IMR-90 (cell line): ENCODE results near the gene SLC29A2. TPM values are rescaled to one million over a fixed set of nuclear protein-coding genes. Genes with fewer than 3 reads are reported as not detected.

Source experiments
- ATAC-seq: fragments of 200-7000 bp; cut with Tn5 transposase; 2 replicates; pipeline ENCODE4 v1.9.1; 2020; ENCODE audit warnings: low read depth, mild to moderate bottlenecking, moderate library complexity
- BruUV-seq: library from RNA; stranded (reverse); fragments of 400-500 nt; replicated peaks from 2 replicates; lab custom pipeline; 2021; lab: Mats Ljungman, UMichigan
- CTCF ChIA-PET: fragments of 300-600 bp; formaldehyde crosslinking; extraction: SDS; loops from one replicate; lab custom pipeline; 2021; ENCODE audit warnings: antibody characterized with exemption; lab: Yijun Ruan, JAX
- POLR2A ChIA-PET: fragments of 300-600 bp; sonication (Branson Sonifier 250); formaldehyde crosslinking; loops from one replicate; lab custom pipeline; 2022; ENCODE audit warnings: antibody characterized with exemption; ENCODE audit not compliant: unreplicated experiment; lab: Charles Lee
- DNase-seq: peaks from one replicate; pipeline ENCODE4 v3.0.0; 2013
- H2AFZ ChIP-seq: replicated peaks from 2 replicates; pipeline ENCODE3; 2013; ENCODE audit warnings: low read length, mild to moderate bottlenecking; ENCODE audit not compliant: poor library complexity
- H2AK5ac ChIP-seq: 2 replicates; pipeline ENCODE4 v1.6.1; 2013; ENCODE audit warnings: low read depth, low read length, inconsistent platforms
- H2AK9ac ChIP-seq: replicated peaks from 2 replicates; pipeline ENCODE3; 2013; ENCODE audit warnings: mild to moderate bottlenecking, low read depth, low read length, moderate library complexity; ENCODE audit not compliant: poor library complexity
- H2BK120ac ChIP-seq: 2 replicates; pipeline ENCODE4 v1.6.1; 2013; ENCODE audit warnings: low read depth, low read length, inconsistent platforms
- H2BK15ac ChIP-seq: 3 replicates; pipeline ENCODE4 v1.6.1; 2013; ENCODE audit warnings: low read depth, low read length, inconsistent platforms
- H2BK20ac ChIP-seq: 2 replicates; pipeline ENCODE4 v1.6.1; 2013; ENCODE audit warnings: low read depth, mild to moderate bottlenecking, inconsistent platforms, low read length, moderate library complexity
- H2BK5ac ChIP-seq: 2 replicates; pipeline ENCODE4 v1.6.1; 2013; ENCODE audit warnings: mild to moderate bottlenecking, low read depth, low read length, inconsistent platforms; ENCODE audit not compliant: poor library complexity, severe bottlenecking
- H3K14ac ChIP-seq: replicated peaks from 2 replicates; pipeline ENCODE4 v1.6.1; 2013; ENCODE audit warnings: low read depth, low read length, inconsistent platforms
- H3K18ac ChIP-seq: 2 replicates; pipeline ENCODE4 v1.6.1; 2013; ENCODE audit warnings: low read depth, low read length, control low read depth
- H3K23ac ChIP-seq: 2 replicates; pipeline ENCODE4 v1.6.1; 2013; ENCODE audit warnings: low read depth, low read length, inconsistent platforms
- H3K27ac ChIP-seq: 2 replicates; pipeline ENCODE4 v1.5.1; 2013; ENCODE audit warnings: mild to moderate bottlenecking, control low read depth, low read length; ENCODE audit not compliant: insufficient read depth
- H3K27me3 ChIP-seq: 2 replicates; pipeline ENCODE4 v1.6.1; 2013; ENCODE audit warnings: low read length; ENCODE audit not compliant: control insufficient read depth, insufficient read depth
- H3K36me3 ChIP-seq: 2 replicates; pipeline ENCODE4 v1.6.1; 2013; ENCODE audit warnings: low read length, mixed read lengths; ENCODE audit not compliant: control insufficient read depth, insufficient read depth
- H3K4ac ChIP-seq: 2 replicates; pipeline ENCODE4 v1.6.1; 2013; ENCODE audit warnings: low read depth, low read length, inconsistent platforms
- H3K4me1 ChIP-seq: 2 replicates; pipeline ENCODE4 v1.6.1; 2013; ENCODE audit warnings: low read length, mixed read lengths; ENCODE audit not compliant: control insufficient read depth, insufficient read depth
- H3K4me2 ChIP-seq: 2 replicates; pipeline ENCODE4 v1.6.1; 2013; ENCODE audit warnings: low read depth, mild to moderate bottlenecking, control low read depth, low read length, moderate library complexity
- H3K4me3 ChIP-seq: 2 replicates; pipeline ENCODE4 v1.5.1; 2013; ENCODE audit warnings: low read depth, mild to moderate bottlenecking, control low read depth, low read length, moderate library complexity; ENCODE audit not compliant: insufficient read depth
- H3K56ac ChIP-seq: 2 replicates; pipeline ENCODE4 v1.6.1; 2013; ENCODE audit warnings: low read length, inconsistent platforms; ENCODE audit not compliant: insufficient read depth; ENCODE audit errors: extremely low read depth
- H3K79me1 ChIP-seq, 2 experiments: 2 replicates each; pipeline ENCODE4 v1.6.1; 2013; ENCODE audit warnings: low read length in 2 of 2, inconsistent platforms in 1 of 2, low read depth in 1 of 2
- H3K9ac ChIP-seq: 2 replicates; pipeline ENCODE4 v1.6.1; 2013; ENCODE audit warnings: low read depth, low read length, control low read depth
- H3K9me1 ChIP-seq: 2 replicates; pipeline ENCODE4 v1.6.1; 2013; ENCODE audit warnings: low read length, inconsistent platforms; ENCODE audit not compliant: insufficient read depth
- H3K9me3 ChIP-seq: 2 replicates; pipeline ENCODE4 v1.6.1; 2013; ENCODE audit warnings: low read length; ENCODE audit not compliant: control insufficient read depth, insufficient read depth
- H4K20me1 ChIP-seq: 2 replicates; pipeline ENCODE4 v1.6.1; 2013; ENCODE audit warnings: low read length, inconsistent platforms; ENCODE audit not compliant: insufficient read depth
- H4K5ac ChIP-seq: 2 replicates; pipeline ENCODE4 v1.6.1; 2013; ENCODE audit warnings: mild to moderate bottlenecking, low read depth, low read length, control low read depth
- H4K8ac ChIP-seq, 2 experiments: 2 replicates each; pipeline ENCODE4 v1.6.1; 2013; ENCODE audit warnings: low read depth in 2 of 2, low read length in 2 of 2, control low read depth in 1 of 2, inconsistent platforms in 1 of 2
- H4K91ac ChIP-seq: 2 replicates; pipeline ENCODE4 v1.6.1; 2013; ENCODE audit warnings: low read depth, low read length, inconsistent platforms; ENCODE audit not compliant: insufficient read depth
- CEBPB ChIP-seq: IDR thresholded peaks from 2 replicates; pipeline ENCODE4 v1.6.1; 2012; ENCODE audit warnings: low read depth, low read length, improper control_type of control experiment
- CHD1 ChIP-seq: IDR thresholded peaks from 2 replicates; pipeline ENCODE4 v1.6.1; 2012; ENCODE audit warnings: low read depth, low read length, improper control_type of control experiment
- FOS ChIP-seq: fragments of 150-350 bp; IDR thresholded peaks from 2 replicates; pipeline ENCODE4 v1.6.1; 2016; ENCODE audit warnings: low read depth, low read length
- MAZ ChIP-seq: IDR thresholded peaks from 2 replicates; pipeline ENCODE4 v1.6.1; 2012; ENCODE audit warnings: low read depth, mild to moderate bottlenecking, low read length, improper control_type of control experiment, moderate library complexity, borderline replicate concordance
- NFE2L2 ChIP-seq: fragments of 150-350 bp; IDR thresholded peaks from 2 replicates; pipeline ENCODE4 v1.6.1; 2016; ENCODE audit warnings: low read depth, mild to moderate bottlenecking, low read length
- POLR2A ChIP-seq: IDR thresholded peaks from 2 replicates; pipeline ENCODE4 v1.6.1; 2012; ENCODE audit warnings: mild to moderate bottlenecking, low read depth, low read length
- RAD21 ChIP-seq: IDR thresholded peaks from 2 replicates; pipeline ENCODE4 v1.6.1; 2012; ENCODE audit warnings: low read length, improper control_type of control experiment
- RCOR1 ChIP-seq: IDR thresholded peaks from 2 replicates; pipeline ENCODE4 v1.6.1; 2012; ENCODE audit warnings: mild to moderate bottlenecking, low read length, improper control_type of control experiment; ENCODE audit not compliant: insufficient replicate concordance
- SMC3 ChIP-seq: fragments of 150-350 bp; IDR thresholded peaks from 2 replicates; pipeline ENCODE4 v1.6.1; 2016; ENCODE audit warnings: low read depth, mild to moderate bottlenecking, antibody characterized with exemption, low read length, moderate library complexity
- WGBS, 2 experiments: methylation state at CpG; one replicate each; pipeline versions ENCODE4 v1.1.5 to v1.1.7; 2013; ENCODE audit warnings: missing lambda C conversion rate in 2 of 2; ENCODE audit not compliant: insufficient read length in 1 of 2; ENCODE audit errors: extremely low coverage in 2 of 2; 5-methylcytosine and 5-hydroxymethylcytosine counted together
- dilution Hi-C: fragments of 300-500 bp; cut with HindIII; formaldehyde crosslinking; loops from one replicate; pipeline ENCODE4 v1.14.3; 2018; ENCODE audit warnings: low sequenced_read_pairs; ENCODE audit not compliant: unreplicated experiment
- in situ Hi-C: fragments of 300-500 bp; cut with MboI; formaldehyde crosslinking; loops from 3 replicates; pipeline ENCODE4 v1.14.3; 2019; ENCODE audit warnings: low sequenced_read_pairs, inconsistent platforms, mixed read lengths
- intact Hi-C: fragments of 100-400 bp; cut with micrococcal nuclease; formaldehyde crosslinking; loops from 2 replicates; pipeline ENCODE4 v1.10.0; 2022
- polyA plus RNA-seq, 3 experiments: library from polyadenylated mRNA; depleted of rRNA; stranded (reverse); fragments of >200 nt; gene quantifications; 2 replicates each; pipeline ENCODE4 v1.2.3, GENCODE V29; 2012; ENCODE audit warnings: low replicate concordance in 1 of 3
- total RNA-seq: library from RNA; depleted of rRNA; stranded (reverse); fragments of >200 nt; gene quantifications from 2 replicates; pipeline ENCODE4 v1.2.3, GENCODE V29; 2012
- TF ChIP-seq, protein P1 (sequence below): fragments of 150-350 bp; IDR thresholded peaks from 2 replicates; pipeline ENCODE4 v1.6.1; 2017; ENCODE audit warnings: mild to moderate bottlenecking, antibody characterized with exemption, low read length, low read depth
- TF ChIP-seq, protein P2 (sequence below): conservative IDR thresholded peaks from 2 replicates; pipeline ENCODE4 v1.5.1; 2012; ENCODE audit warnings: mild to moderate bottlenecking, low read depth, low read length, improper control_type of control experiment
- TF ChIP-seq, protein P3 (sequence below): fragments of 150-350 bp; IDR thresholded peaks from 2 replicates; pipeline ENCODE4 v1.6.1; 2016; ENCODE audit warnings: low read depth, mild to moderate bottlenecking, low read length, moderate library complexity, borderline replicate concordance

The SLC29A2 gene
- total and polyA plus RNA-seq, 2 of the 4 experiments (the other 2 are of a cell fraction) = under 0.01 to 1.2 TPM

DNA sequence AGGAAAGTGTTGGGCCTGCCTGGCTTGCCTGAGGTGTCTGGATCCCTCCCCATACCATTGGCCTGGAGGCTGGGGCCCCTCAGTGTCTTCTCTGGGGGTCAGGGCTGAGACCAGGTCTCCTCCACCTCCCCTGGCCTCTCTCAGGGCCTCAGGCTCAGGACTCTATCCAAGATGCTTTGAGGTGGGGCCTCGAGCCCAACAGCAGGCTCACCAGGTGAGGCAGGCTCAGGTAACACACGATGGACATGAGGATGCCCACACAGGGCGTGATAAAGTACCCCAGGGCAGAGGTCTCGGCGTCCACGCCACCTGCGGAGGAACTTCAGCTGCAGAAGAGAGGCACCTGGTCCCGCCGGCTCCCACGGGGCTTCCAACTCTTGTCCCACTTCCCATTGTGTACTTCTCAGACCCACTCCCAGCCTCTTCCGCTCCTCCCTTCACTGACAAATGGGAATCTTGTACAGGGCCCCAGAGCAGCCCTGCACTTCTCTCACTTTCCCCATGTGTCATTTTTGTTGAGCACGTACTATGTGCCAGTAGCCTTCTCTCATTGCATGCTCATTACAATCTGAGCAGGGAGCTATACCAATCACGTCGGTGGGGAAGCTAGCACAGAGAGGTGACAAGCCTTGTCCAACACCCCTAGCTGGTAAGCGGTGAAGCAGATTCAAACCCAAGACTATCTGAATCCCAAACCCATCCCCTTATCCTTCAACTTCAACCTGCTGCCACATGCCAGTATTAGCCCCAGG lies 3.8 kb downstream of the SLC29A2 start:
- Histone ChIP-seq H3K27me3 (peaks cover 8% of the 10 kb centered on the region), H3K79me1 (no peaks in the 10 kb centered on the region), H2AFZ (no peak overlapping the region), H3K4me2 (no peak overlapping the region), H3K4me1 (peaks cover 7% of the 10 kb centered on the region), H3K36me3 (no peaks in the 10 kb centered on the region), H3K27ac (no peak overlapping the region), H2AK9ac (no peak overlapping the region), H3K56ac (no peak overlapping the region), H3K4ac (no peak overlapping the region), H2BK15ac (no peak overlapping the region), H4K8ac (no peak overlapping the region), H4K91ac (no peak overlapping the region), H2BK120ac (no peak overlapping the region), H2BK20ac (no peak overlapping the region), H3K23ac (no peak overlapping the region), H2AK5ac (no peak overlapping the region), H3K9ac (no peak overlapping the region), H3K18ac (no peak overlapping the region), H3K9me3 (no peaks in the 10 kb centered on the region), H3K4me3 (no peak overlapping the region), H3K14ac (no peak overlapping the region), H3K9me1 (peaks cover 7% of the 10 kb centered on the region; the same call in 1 of the 2 replicates), H4K20me1 (peaks cover 6% of the 10 kb centered on the region; the same call in 1 of the 2 replicates), H2BK5ac (no peak overlapping the region), H4K5ac (no peak overlapping the region)
- TF ChIP-seq CEBPB = no peak
- no peak for TF ChIP-seq NFE2L2
- no peak for TF ChIP-seq CHD1
- no peak for TF ChIP-seq RAD21
- TF ChIP-seq, protein P1, sequence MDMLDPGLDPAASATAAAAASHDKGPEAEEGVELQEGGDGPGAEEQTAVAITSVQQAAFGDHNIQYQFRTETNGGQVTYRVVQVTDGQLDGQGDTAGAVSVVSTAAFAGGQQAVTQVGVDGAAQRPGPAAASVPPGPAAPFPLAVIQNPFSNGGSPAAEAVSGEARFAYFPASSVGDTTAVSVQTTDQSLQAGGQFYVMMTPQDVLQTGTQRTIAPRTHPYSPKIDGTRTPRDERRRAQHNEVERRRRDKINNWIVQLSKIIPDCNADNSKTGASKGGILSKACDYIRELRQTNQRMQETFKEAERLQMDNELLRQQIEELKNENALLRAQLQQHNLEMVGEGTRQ = no peak
- TF ChIP-seq MAZ = no peak
- TF ChIP-seq, protein P2, sequence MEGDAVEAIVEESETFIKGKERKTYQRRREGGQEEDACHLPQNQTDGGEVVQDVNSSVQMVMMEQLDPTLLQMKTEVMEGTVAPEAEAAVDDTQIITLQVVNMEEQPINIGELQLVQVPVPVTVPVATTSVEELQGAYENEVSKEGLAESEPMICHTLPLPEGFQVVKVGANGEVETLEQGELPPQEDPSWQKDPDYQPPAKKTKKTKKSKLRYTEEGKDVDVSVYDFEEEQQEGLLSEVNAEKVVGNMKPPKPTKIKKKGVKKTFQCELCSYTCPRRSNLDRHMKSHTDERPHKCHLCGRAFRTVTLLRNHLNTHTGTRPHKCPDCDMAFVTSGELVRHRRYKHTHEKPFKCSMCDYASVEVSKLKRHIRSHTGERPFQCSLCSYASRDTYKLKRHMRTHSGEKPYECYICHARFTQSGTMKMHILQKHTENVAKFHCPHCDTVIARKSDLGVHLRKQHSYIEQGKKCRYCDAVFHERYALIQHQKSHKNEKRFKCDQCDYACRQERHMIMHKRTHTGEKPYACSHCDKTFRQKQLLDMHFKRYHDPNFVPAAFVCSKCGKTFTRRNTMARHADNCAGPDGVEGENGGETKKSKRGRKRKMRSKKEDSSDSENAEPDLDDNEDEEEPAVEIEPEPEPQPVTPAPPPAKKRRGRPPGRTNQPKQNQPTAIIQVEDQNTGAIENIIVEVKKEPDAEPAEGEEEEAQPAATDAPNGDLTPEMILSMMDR = no peak
- no peak for TF ChIP-seq SMC3
- no peak for TF ChIP-seq FOS
- no peak for TF ChIP-seq POLR2A
- TF ChIP-seq, protein P3, sequence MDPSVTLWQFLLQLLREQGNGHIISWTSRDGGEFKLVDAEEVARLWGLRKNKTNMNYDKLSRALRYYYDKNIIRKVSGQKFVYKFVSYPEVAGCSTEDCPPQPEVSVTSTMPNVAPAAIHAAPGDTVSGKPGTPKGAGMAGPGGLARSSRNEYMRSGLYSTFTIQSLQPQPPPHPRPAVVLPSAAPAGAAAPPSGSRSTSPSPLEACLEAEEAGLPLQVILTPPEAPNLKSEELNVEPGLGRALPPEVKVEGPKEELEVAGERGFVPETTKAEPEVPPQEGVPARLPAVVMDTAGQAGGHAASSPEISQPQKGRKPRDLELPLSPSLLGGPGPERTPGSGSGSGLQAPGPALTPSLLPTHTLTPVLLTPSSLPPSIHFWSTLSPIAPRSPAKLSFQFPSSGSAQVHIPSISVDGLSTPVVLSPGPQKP = no peak
- TF ChIP-seq RCOR1 = no peak
- DNase-seq (no peak), ATAC-seq (no peak)
- in situ Hi-C loops = no loop called here
- dilution Hi-C loops = no loop called here
- intact Hi-C loops = no loop called here
- BruUV-seq = no TSS peak
- ChIA-PET CTCF (no interaction called here), POLR2A (no interaction called here)
- WGBS, 2 experiments = 76% methylated on average over 6 of the region's 15 CpGs; no CpG with 5 or more reads in 1 of the 2 experiments
